H1 (cell line): ENCODE measurements around the gene NCAPG2. TPM values are rescaled to one million over a fixed set of nuclear protein-coding genes. Genes with fewer than 3 reads are reported as not detected.

Experiments
- CTCF ChIA-PET: fragments of 300-600 bp; sonication (Branson Sonifier 250); formaldehyde crosslinking; loops from one replicate; lab custom pipeline; 2021; ENCODE audit not compliant: partially characterized antibody; lab: Charles Lee
- POLR2A ChIA-PET: fragments of 300-600 bp; sonication (Branson Sonifier 250); formaldehyde crosslinking; loops from one replicate; lab custom pipeline; 2021; ENCODE audit warnings: inconsistent platforms; ENCODE audit not compliant: partially characterized antibody; lab: Charles Lee
- DNase-seq, 2 experiments: peaks; one replicate each; pipeline versions ENCODE4 v3.0.0 to v3.0.0-alpha.2; 2010 to 2022; ENCODE audit warnings: low spot score in 2 of 2, low read depth in 1 of 2, mixed read lengths in 1 of 2
- FAIRE-seq: peaks from 2 replicates; lab custom pipeline; 2011; peaks lifted over from hg19 to GRCh38; lab: Jason Lieb, UNC
- H2AFZ ChIP-seq: 2 replicates; pipeline ENCODE4 v1.8.1; 2012; ENCODE audit warnings: low read length, inconsistent platforms
- H2AK5ac ChIP-seq: 2 replicates; pipeline ENCODE4 v1.6.1; 2013; ENCODE audit warnings: low read depth, low read length
- H2BK120ac ChIP-seq: replicated peaks from 2 replicates; pipeline ENCODE3; 2013; ENCODE audit warnings: low read depth, low read length, inconsistent platforms
- H2BK12ac ChIP-seq: 2 replicates; pipeline ENCODE4 v1.6.1; 2013; ENCODE audit warnings: low read depth, low read length
- H2BK15ac ChIP-seq: 2 replicates; pipeline ENCODE4 v1.6.1; 2013; ENCODE audit warnings: low read length
- H2BK20ac ChIP-seq: 2 replicates; pipeline ENCODE4 v1.6.1; 2013; ENCODE audit warnings: low read length
- H2BK5ac ChIP-seq: 2 replicates; pipeline ENCODE4 v1.6.1; 2013; ENCODE audit warnings: low read depth, low read length
- H3K14ac ChIP-seq: 2 replicates; pipeline ENCODE4 v1.6.1; 2013; ENCODE audit warnings: inconsistent platforms; ENCODE audit not compliant: insufficient read length
- H3K18ac ChIP-seq: 2 replicates; pipeline ENCODE4 v1.6.1; 2013; ENCODE audit warnings: low read length; ENCODE audit errors: extremely low read depth
- H3K23ac ChIP-seq: 2 replicates; pipeline ENCODE4 v1.6.1; 2013; ENCODE audit warnings: inconsistent platforms; ENCODE audit not compliant: insufficient read length
- H3K23me2 ChIP-seq: 2 replicates; pipeline ENCODE4 v1.6.1; 2013; ENCODE audit warnings: low read depth, low read length
- H3K27ac ChIP-seq: 2 replicates; pipeline ENCODE4 v1.6.1; 2011; ENCODE audit warnings: low read depth, low read length, inconsistent platforms
- H3K27me3 ChIP-seq, 4 experiments: replicated peaks in 1 of 4; 1 replicate in 1 of 4; 2 replicates in 3 of 4; pipeline versions ENCODE4 v1.6.1 to v1.8.1; 2011 to 2013; ENCODE audit warnings: low read length in 3 of 4, mild to moderate bottlenecking in 3 of 4, inconsistent platforms in 2 of 4, mixed read lengths in 2 of 4, moderate library complexity in 1 of 4; ENCODE audit not compliant: control insufficient read depth in 3 of 4, insufficient read depth in 3 of 4; ENCODE audit errors: extremely low read depth in 1 of 4
- H3K36me3 ChIP-seq, 4 experiments: 2 replicates each; pipeline versions ENCODE4 v1.6.1 to v1.8.1; 2011 to 2013; ENCODE audit warnings: mild to moderate bottlenecking in 4 of 4, low read length in 3 of 4, moderate library complexity in 2 of 4, control low read depth in 1 of 4, inconsistent platforms in 1 of 4; ENCODE audit not compliant: insufficient read depth in 4 of 4, control insufficient read depth in 2 of 4
- H3K4ac ChIP-seq: replicated peaks from 2 replicates; pipeline ENCODE3; 2013; ENCODE audit warnings: low read length, low read depth, mixed read lengths, inconsistent platforms; ENCODE audit not compliant: insufficient read length
- H3K4me1 ChIP-seq, 4 experiments: replicated peaks in 1 of 4; 1 replicate in 1 of 4; 2 replicates in 3 of 4; pipeline versions ENCODE4 v1.6.1 to v1.8.1; 2011 to 2013; ENCODE audit warnings: low read length in 3 of 4, inconsistent platforms in 2 of 4, mixed read lengths in 1 of 4; ENCODE audit not compliant: insufficient read depth in 4 of 4, control insufficient read depth in 3 of 4
- H3K4me2 ChIP-seq, 2 experiments: 2 replicates each; pipeline versions ENCODE4 v1.6.1 to v1.8.1; 2011 to 2013; ENCODE audit warnings: low read depth in 2 of 2, low read length in 2 of 2, control low read depth in 1 of 2, inconsistent platforms in 1 of 2, mild to moderate bottlenecking in 1 of 2; ENCODE audit not compliant: insufficient read depth in 1 of 2
- H3K4me3 ChIP-seq, 4 experiments: fragments of 200-600, 300-600 bp in 1 of 4; sonication (generic), shearing (Covaris generic), sonication (Bioruptor Twin) in 1 of 4; 2 replicates each; pipeline versions ENCODE4 v1.5.1 to v1.8.1; 2011 to 2016; ENCODE audit warnings: low read length in 4 of 4, low read depth in 3 of 4, control low read depth in 2 of 4, inconsistent platforms in 2 of 4, mild to moderate bottlenecking in 2 of 4, mixed read lengths in 1 of 4, moderate library complexity in 1 of 4; ENCODE audit not compliant: insufficient read depth in 2 of 4; ENCODE audit errors: extremely low read depth in 1 of 4
- H3K56ac ChIP-seq: replicated peaks from 2 replicates; pipeline ENCODE3; 2013; ENCODE audit warnings: low read depth, mild to moderate bottlenecking, mixed read lengths, low read length, inconsistent platforms; ENCODE audit not compliant: insufficient read length
- H3K79me1 ChIP-seq: 2 replicates; pipeline ENCODE4 v1.6.1; 2013; ENCODE audit warnings: low read depth, low read length, control low read depth
- H3K79me2 ChIP-seq, 2 experiments: 2 replicates each; pipeline versions ENCODE4 v1.6.1 to v1.8.1; 2012 to 2013; ENCODE audit warnings: low read length in 2 of 2, mild to moderate bottlenecking in 2 of 2, inconsistent platforms in 1 of 2; ENCODE audit not compliant: insufficient read depth in 2 of 2, control insufficient read depth in 1 of 2
- H3K9ac ChIP-seq, 4 experiments: replicated peaks in 1 of 4; 1 replicate in 1 of 4; 2 replicates in 3 of 4; pipeline versions ENCODE4 v1.6.1 to v1.8.1; 2011 to 2013; ENCODE audit warnings: low read depth in 3 of 4, low read length in 3 of 4, control low read depth in 2 of 4, mild to moderate bottlenecking in 2 of 4, moderate library complexity in 2 of 4, inconsistent platforms in 1 of 4; ENCODE audit errors: extremely low read depth in 1 of 4
- H3K9me3 ChIP-seq, 2 experiments: 2 replicates each; pipeline versions ENCODE4 v1.6.1 to v1.8.1; 2012 to 2013; ENCODE audit warnings: mild to moderate bottlenecking in 2 of 2, moderate library complexity in 2 of 2, control low read depth in 1 of 2, inconsistent platforms in 1 of 2, low read depth in 1 of 2, low read length in 1 of 2, mixed read lengths in 1 of 2; ENCODE audit not compliant: insufficient read depth in 2 of 2
- H4K20me1 ChIP-seq, 2 experiments: replicated peaks in 1 of 2; 2 replicates each; pipeline versions ENCODE3 to v1.8.1; 2011 to 2013; ENCODE audit warnings: inconsistent platforms in 2 of 2, low read length in 2 of 2, mild to moderate bottlenecking in 1 of 2; ENCODE audit not compliant: insufficient read depth in 2 of 2, control insufficient read depth in 1 of 2
- H4K5ac ChIP-seq: 2 replicates; pipeline ENCODE4 v1.6.1; 2013; ENCODE audit warnings: low read length, low read depth, mixed read lengths, inconsistent platforms; ENCODE audit not compliant: insufficient read length
- H4K8ac ChIP-seq: 2 replicates; pipeline ENCODE4 v1.8.0; 2013; ENCODE audit warnings: mild to moderate bottlenecking, moderate library complexity, low read length, inconsistent platforms; ENCODE audit not compliant: insufficient read depth; ENCODE audit errors: extremely low read depth
- H4K91ac ChIP-seq: replicated peaks from 2 replicates; pipeline ENCODE3; 2013; ENCODE audit warnings: low read length, mixed read lengths, inconsistent platforms; ENCODE audit not compliant: insufficient read length
- BACH1 ChIP-seq: IDR thresholded peaks from 2 replicates; pipeline ENCODE4 v1.6.1; 2012; ENCODE audit warnings: low read length, improper control_type of control experiment
- CHD2 ChIP-seq: IDR thresholded peaks from 2 replicates; pipeline ENCODE4 v1.6.1; 2012; ENCODE audit warnings: low read length, improper control_type of control experiment
- CTBP2 ChIP-seq: IDR thresholded peaks from 2 replicates; pipeline ENCODE4 v1.7.0; 2011; ENCODE audit warnings: borderline replicate concordance, mild to moderate bottlenecking, moderate library complexity, mixed read lengths, low read length; ENCODE audit not compliant: insufficient read depth, insufficient read length
- EZH2 ChIP-seq: fragments of 200-600 bp; sonication (generic); IDR thresholded peaks from 2 replicates; pipeline ENCODE4 v1.7.1; 2012; ENCODE audit warnings: low read depth, mild to moderate bottlenecking, moderate library complexity, low read length, inconsistent platforms; ENCODE audit not compliant: severe bottlenecking
- GABPA ChIP-seq: IDR thresholded peaks from 2 replicates; pipeline ENCODE4 v1.6.1; 2011; ENCODE audit warnings: mild to moderate bottlenecking, low read length, moderate library complexity, borderline replicate concordance; ENCODE audit not compliant: insufficient read depth
- GTF2F1 ChIP-seq: IDR thresholded peaks from 2 replicates; pipeline ENCODE4 v1.6.1; 2012; ENCODE audit warnings: low read depth, low read length, improper control_type of control experiment, borderline replicate concordance
- JUND ChIP-seq: IDR thresholded peaks from 2 replicates; pipeline ENCODE4 v1.6.1; 2011; ENCODE audit warnings: mild to moderate bottlenecking, improper control_type of control experiment, low read length
- KDM1A ChIP-seq: fragments of 200-600, 300-600 bp; sonication (generic); IDR thresholded peaks from 2 replicates; pipeline ENCODE4 v1.7.1; 2016; ENCODE audit warnings: mild to moderate bottlenecking, low read length, borderline replicate concordance
- SIX5 ChIP-seq: IDR thresholded peaks from 2 replicates; pipeline ENCODE4 v1.6.1; 2011; ENCODE audit warnings: mild to moderate bottlenecking, low read depth, low read length
- SP2 ChIP-seq: IDR thresholded peaks from 2 replicates; pipeline ENCODE4 v1.6.1; 2012; ENCODE audit warnings: mild to moderate bottlenecking, low read length, inconsistent platforms
- SP4 ChIP-seq: IDR thresholded peaks from 2 replicates; pipeline ENCODE4 v1.6.1; 2012; ENCODE audit warnings: low read length, inconsistent platforms
- TCF12 ChIP-seq: IDR thresholded peaks from 2 replicates; pipeline ENCODE4 v1.6.1; 2011; ENCODE audit warnings: low read depth, mild to moderate bottlenecking, low read length
- WGBS, 2 experiments: shearing (Covaris generic) in 1 of 2; methylation state at CpG; one replicate each; pipeline versions ENCODE4 v1.1.6 to v1.1.7; 2013 to 2015; ENCODE audit warnings: low lambda C conversion rate in 2 of 2, mixed read lengths in 2 of 2, inconsistent platforms in 1 of 2, low coverage in 1 of 2, missing lambda C conversion rate in 1 of 2; ENCODE audit not compliant: insufficient replicate concordance in 2 of 2, insufficient coverage in 1 of 2, insufficient read length in 1 of 2; ENCODE audit errors: extremely low coverage in 1 of 2, missing lambda C conversion rate in 1 of 2; 5-methylcytosine and 5-hydroxymethylcytosine counted together
- polyA plus RNA-seq, 7 experiments: library from polyadenylated mRNA; depleted of rRNA in 3 of 7; stranded (reverse) in 5 of 7; unstranded in 2 of 7; fragments of >200 nt in 5 of 7; fragments of 200-250 nt in 2 of 7; gene quantifications; 1 replicate in 5 of 7; 2 replicates in 1 of 7; 4 replicates in 1 of 7; pipeline versions ENCODE4 v1.2.1 to v1.2.3, GENCODE V29; 2011 to 2013; ENCODE audit warnings: missing spikeins in 2 of 7, mixed read lengths in 2 of 7
- total RNA-seq: library from RNA; stranded (reverse); fragmentation: NEBNext Ultra II Directional; extraction: Animal tissue kit (Norgen Biotek cat#: 25700); gene quantifications from 2 replicates; pipeline ENCODE4 v1.2.1, GENCODE V29; 2021
- TF ChIP-seq, protein P1 (sequence below), 3 experiments: IDR thresholded peaks; 1 replicate in 2 of 3; 2 replicates in 1 of 3; pipeline versions ENCODE4 v1.5.1 to v1.6.1; 2011; ENCODE audit warnings: low read length in 3 of 3, mild to moderate bottlenecking in 3 of 3, inconsistent platforms in 2 of 3, low read depth in 1 of 3, moderate library complexity in 1 of 3; ENCODE audit not compliant: insufficient read depth in 1 of 3; ENCODE audit errors: control extremely low read depth in 1 of 3

Gene NCAPG2
- total and polyA plus RNA-seq, 2 of the 8 experiments (the other 6 are each of a cell fraction or from before 2014, with no cell fraction given), result 49.9 to 119 TPM

DNA sequence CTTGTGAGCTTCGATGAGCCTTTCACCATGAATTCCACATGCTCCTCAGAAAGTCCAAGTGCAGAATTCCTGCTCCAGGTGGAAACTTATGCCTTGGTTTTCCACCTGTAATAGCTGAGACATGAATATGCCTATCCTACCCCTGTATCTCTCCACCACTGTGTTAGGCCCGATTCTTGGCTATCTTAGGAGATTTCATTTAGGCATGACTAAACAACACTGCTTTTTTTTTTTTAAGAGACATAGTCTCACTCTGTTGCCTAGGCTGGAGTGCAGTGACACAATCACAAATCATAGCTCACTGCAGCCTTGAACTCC is 57.2 kb downstream of the NCAPG2 start:
- H3K4ac ChIP-seq, result no peak overlapping the region

More for the DNA sequence above, 57.2 kb downstream of the NCAPG2 start:
- ChIA-PET CTCF (interaction anchor here (0.6 to 2.6 kb wide), 22 partner anchors 8 to 660 kb away, joined by 3 to 19 read pairs (median 3); no protein-coding TSS in a partner anchor), POLR2A (interaction anchor here (0.6 to 1.0 kb wide), 3 partner anchors 10 to 106 kb away, joined by 3 read pairs; no protein-coding TSS in a partner anchor)
- no peaks in the 10 kb centered on the region for H3K27me3 ChIP-seq
- no peak overlapping the region for H3K27ac ChIP-seq
- H2BK5ac ChIP-seq, result no peak overlapping the region
- TF ChIP-seq JUND (no peak), GABPA (no peak), CTBP2 (no peak), SIX5 (no peak), TCF12 (no peak), EZH2 (no peak), SP2 (no peak), GTF2F1 (no peak), CHD2 (no peak), KDM1A (no peak), BACH1 (no peak), SP4 (no peak)
- TF ChIP-seq, protein P1, sequence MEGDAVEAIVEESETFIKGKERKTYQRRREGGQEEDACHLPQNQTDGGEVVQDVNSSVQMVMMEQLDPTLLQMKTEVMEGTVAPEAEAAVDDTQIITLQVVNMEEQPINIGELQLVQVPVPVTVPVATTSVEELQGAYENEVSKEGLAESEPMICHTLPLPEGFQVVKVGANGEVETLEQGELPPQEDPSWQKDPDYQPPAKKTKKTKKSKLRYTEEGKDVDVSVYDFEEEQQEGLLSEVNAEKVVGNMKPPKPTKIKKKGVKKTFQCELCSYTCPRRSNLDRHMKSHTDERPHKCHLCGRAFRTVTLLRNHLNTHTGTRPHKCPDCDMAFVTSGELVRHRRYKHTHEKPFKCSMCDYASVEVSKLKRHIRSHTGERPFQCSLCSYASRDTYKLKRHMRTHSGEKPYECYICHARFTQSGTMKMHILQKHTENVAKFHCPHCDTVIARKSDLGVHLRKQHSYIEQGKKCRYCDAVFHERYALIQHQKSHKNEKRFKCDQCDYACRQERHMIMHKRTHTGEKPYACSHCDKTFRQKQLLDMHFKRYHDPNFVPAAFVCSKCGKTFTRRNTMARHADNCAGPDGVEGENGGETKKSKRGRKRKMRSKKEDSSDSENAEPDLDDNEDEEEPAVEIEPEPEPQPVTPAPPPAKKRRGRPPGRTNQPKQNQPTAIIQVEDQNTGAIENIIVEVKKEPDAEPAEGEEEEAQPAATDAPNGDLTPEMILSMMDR (IDR thresholded peaks at IDR 0.05; ENCODE audit: control extremely low read depth in 1 of 3, insufficient read depth in 1 of 3, low read depth in 1 of 3, low read length in 3 of 3), result no peak
- WGBS, 2 experiments, result 89% methylated on average over 2 of the region's 2 CpGs; no CpG with 5 or more reads in 1 of the 2 experiments
- FAIRE-seq (no peak), DNase-seq (no peak)
- no peak overlapping the region for H3K56ac ChIP-seq
- H3K23me2 ChIP-seq, result peaks cover 2% of the 10 kb centered on the region; the same call in 1 of the 2 replicates
- peaks cover 36 to 77% (median 64%) of the 10 kb centered on the region in 4 experiments for H3K36me3 ChIP-seq
- no peak overlapping the region for H3K14ac ChIP-seq
- peaks cover 0 to 4% of the 10 kb centered on the region in 2 experiments for H4K20me1 ChIP-seq
- H2AFZ ChIP-seq, result no peak overlapping the region
- no peak overlapping the region for H4K5ac ChIP-seq
- H3K9ac ChIP-seq, result no peak overlapping the region
- no peak overlapping the region for H3K23ac ChIP-seq
- no peak overlapping the region for H4K8ac ChIP-seq
- no peak overlapping the region for H2BK120ac ChIP-seq
- peaks cover 3% of the 10 kb centered on the region for H3K79me1 ChIP-seq
- H3K4me3 ChIP-seq, result no peak overlapping the region
- no peak overlapping the region for H4K91ac ChIP-seq
- H3K9me3 ChIP-seq, result no peaks in the 10 kb centered on the region
- H2BK20ac ChIP-seq, result no peak overlapping the region
- H2AK5ac ChIP-seq, result no peak overlapping the region
- peaks cover 3 to 22% of the 10 kb centered on the region in 2 experiments for H3K79me2 ChIP-seq
- H3K18ac ChIP-seq, result no peak overlapping the region
- no peak overlapping the region for H2BK12ac ChIP-seq
- no peaks in the 10 kb centered on the region for H3K4me1 ChIP-seq
- no peak overlapping the region for H2BK15ac ChIP-seq
- H3K4me2 ChIP-seq, result no peak overlapping the region
